ENCODE data around the gene NPB. TPM values are rescaled to one million over a fixed set of nuclear protein-coding genes. Genes with fewer than 3 reads are reported as not detected.
A peak's percentile ranks its signal among the peaks of the same experiment; 100 is the strongest.

Gene NPB
- total and polyA plus RNA-seq, 2 donors (not counting 1 experiment from before 2014, with no cell fraction given) = 0.44 TPM; not detected in 1

- ChIA-PET POLR2A (interaction anchor here (0.6 kb wide), 1 partner anchor 275 kb away, joined by 5 read pairs; no protein-coding TSS in a partner anchor), CTCF (interaction anchor here (1.3 to 1.7 kb wide), 2 partner anchors 15 to 43 kb away, joined by 3 to 4 read pairs; partner anchors contain the start of gene MAFG)
- Histone ChIP-seq H3K4me1 (ENCODE audit: control insufficient read depth in 2 of 2, insufficient read depth in 2 of 2, low read length in 2 of 2) (peaks cover 18 to 30% of the 10 kb centered on the region in 2 donors), H3K36me3 (replicated peaks in 1 of 2; ENCODE audit: control extremely low read depth in 1 of 2, control insufficient read depth in 1 of 2, extremely low read depth in 1 of 2, insufficient read depth in 2 of 2, low read length in 1 of 2) (peaks cover 0 to 36% of the 10 kb centered on the region in 2 experiments), H3K4me3 (ENCODE audit: control extremely low read depth in 1 of 5, extremely low read depth in 1 of 5, insufficient read depth in 1 of 5, low read depth in 2 of 5, low read length in 4 of 5) (no peak overlapping the region), H3K9ac (ENCODE audit: low read length) (no peak overlapping the region), H2AFZ (ENCODE audit: insufficient read depth, low read depth, low read length, poor library complexity, severe bottlenecking) (no peak overlapping the region), H3K79me2 (ENCODE audit: control insufficient read depth, insufficient read depth, low read length) (peaks cover 50% of the 10 kb centered on the region), H3K27me3 (replicated peaks in 1 of 4; ENCODE audit: control extremely low read depth in 1 of 4, control insufficient read depth in 3 of 4, insufficient read depth in 4 of 4, low read length in 3 of 4) (no peaks in the 10 kb centered on the region), H4K20me1 (ENCODE audit: control insufficient read depth, insufficient read depth, low read length, poor library complexity, severe bottlenecking) (peaks cover 72% of the 10 kb centered on the region), H3K9me3 (ENCODE audit: control extremely low read depth in 1 of 3, control insufficient read depth in 2 of 3, insufficient read depth in 1 of 3, low read length in 2 of 3) (peaks cover 0 to 3% (median 0%) of the 10 kb centered on the region in 3 donors), H3K27ac (ENCODE audit: low read length in 2 of 2) (no peak overlapping the region), H3K4me2 (replicated peaks; ENCODE audit: low read depth, low read length, poor library complexity, severe bottlenecking) (no peak overlapping the region)
- no peak for ATAC-seq (ENCODE audit: low read depth)
- H3K27me3 Mint-ChIP-seq = no peaks in the 10 kb centered on the region
- H3K27ac Mint-ChIP-seq = peak overlapping the region; percentile 24
- H3K4me1 Mint-ChIP-seq = peaks cover 23% of the 10 kb centered on the region
- WGBS (ENCODE audit: insufficient coverage) = 96% methylated on average over 26 of the region's 32 CpGs
- intact Hi-C loops (cut with micrococcal nuclease) = no loop called here
- TF ChIP-seq, protein P1, sequence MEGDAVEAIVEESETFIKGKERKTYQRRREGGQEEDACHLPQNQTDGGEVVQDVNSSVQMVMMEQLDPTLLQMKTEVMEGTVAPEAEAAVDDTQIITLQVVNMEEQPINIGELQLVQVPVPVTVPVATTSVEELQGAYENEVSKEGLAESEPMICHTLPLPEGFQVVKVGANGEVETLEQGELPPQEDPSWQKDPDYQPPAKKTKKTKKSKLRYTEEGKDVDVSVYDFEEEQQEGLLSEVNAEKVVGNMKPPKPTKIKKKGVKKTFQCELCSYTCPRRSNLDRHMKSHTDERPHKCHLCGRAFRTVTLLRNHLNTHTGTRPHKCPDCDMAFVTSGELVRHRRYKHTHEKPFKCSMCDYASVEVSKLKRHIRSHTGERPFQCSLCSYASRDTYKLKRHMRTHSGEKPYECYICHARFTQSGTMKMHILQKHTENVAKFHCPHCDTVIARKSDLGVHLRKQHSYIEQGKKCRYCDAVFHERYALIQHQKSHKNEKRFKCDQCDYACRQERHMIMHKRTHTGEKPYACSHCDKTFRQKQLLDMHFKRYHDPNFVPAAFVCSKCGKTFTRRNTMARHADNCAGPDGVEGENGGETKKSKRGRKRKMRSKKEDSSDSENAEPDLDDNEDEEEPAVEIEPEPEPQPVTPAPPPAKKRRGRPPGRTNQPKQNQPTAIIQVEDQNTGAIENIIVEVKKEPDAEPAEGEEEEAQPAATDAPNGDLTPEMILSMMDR (IDR thresholded peaks at IDR 0.05) = no peak
- TF ChIP-seq EZH2 (IDR thresholded peaks at IDR 0.05; ENCODE audit: borderline replicate concordance, insufficient read depth, low read depth, low read length, poor library complexity, severe bottlenecking) = no peak
- no peaks in the 10 kb centered on the region for H3K9me3 Mint-ChIP-seq (ENCODE audit: insufficient read depth)
- H3K4me3 Mint-ChIP-seq = peak overlapping the region; percentile 76
- no peak for DNase-seq
Observed at GRCh38 chr17:81912441-81913309, 10.6 kb downstream of the NPB start.

All from B cell (primary cell).